Lung microvascular endothelial cell (primary cell): ENCODE measurements around the gene CBX6. TPM values are rescaled to one million over a fixed set of nuclear protein-coding genes. Genes with fewer than 3 reads are reported as not detected.
A peak's percentile ranks its signal among the peaks of the same experiment; 100 is the strongest.
"Not testable (repeated sequence)": the region's sequence is repeated elsewhere in the genome, so short reads cannot be mapped to it uniquely, and the experiment has no call there.

Experiments
- DNase-seq, 2 donors: peaks; one replicate each; pipeline versions ENCODE4 v3.0.0 to v3.0.0-alpha.2; 2010; ENCODE audit warnings: low read depth in 2 of 2
- total RNA-seq: library from RNA; depleted of rRNA; stranded (reverse); fragments of >200 nt; gene quantifications from 2 replicates; pipeline ENCODE4 v1.2.1, GENCODE V29; 2014

CBX6 gene
- total RNA-seq, 1 donor from 2014 or later: 11.9 TPM

- no peak for DNase-seq
Observed at GRCh38 chr22:38861170-38861876, 10.7 kb downstream of the CBX6 start.

- DNase-seq: no peak
Observed at GRCh38 chr22:38860283-38861169, 11.5 kb downstream of the CBX6 start.

GRCh38 chr22:38859581-38860282 is 12.3 kb downstream of the CBX6 start:
- no peak for DNase-seq

GRCh38 chr22:38858492-38858891 is 13.5 kb downstream of the CBX6 start:
- no peak for DNase-seq

- not testable (repeated sequence) for DNase-seq
Observed at GRCh38 chr22:38854476-38854875, 17.5 kb downstream of the CBX6 start.

- DNase-seq: not testable (repeated sequence)
Observed at GRCh38 chr22:38853883-38854282, 18.1 kb downstream of the CBX6 start.

- DNase-seq: no peak
Observed at GRCh38 chr22:38853196-38853651, 18.8 kb downstream of the CBX6 start.

- DNase-seq: no peak
Observed at GRCh38 chr22:38852522-38852921, 19.5 kb downstream of the CBX6 start.

- peak in 1 of 2 donors; percentile 42 for DNase-seq
Observed at GRCh38 chr22:38850941-38851849, 20.8 kb downstream of the CBX6 start.

- no peak for DNase-seq
Observed at GRCh38 chr22:38850399-38850798, 21.6 kb downstream of the CBX6 start.

- no peak for DNase-seq
Observed at GRCh38 chr22:38849811-38850210, 22.2 kb downstream of the CBX6 start.

- DNase-seq: no peak
Observed at GRCh38 chr22:38846412-38846811, 25.6 kb downstream of the CBX6 start.

GRCh38 chr22:38845004-38845740 is 26.8 kb downstream of the CBX6 start:
- peak in 1 of 2 donors; percentile 24 for DNase-seq

GRCh38 chr22:38844315-38845003 is 27.6 kb downstream of the CBX6 start:
- no peak for DNase-seq

GRCh38 chr22:38843657-38844314 is 28.2 kb downstream of the CBX6 start, which contains the start of gene NPTXR:
NPTXR (minus strand) TSS chr22:38844028.
- peak; percentile 44 to 63 for DNase-seq

GRCh38 chr22:38843201-38843656 is 28.8 kb downstream of the CBX6 start:
- DNase-seq: peak; percentile 74 to 87

GRCh38 chr22:38842512-38843200 is 29.4 kb downstream of the CBX6 start:
- no peak for DNase-seq

- no peak for DNase-seq
Observed at GRCh38 chr22:38841635-38842034, 30.4 kb downstream of the CBX6 start.
